Measurements from ENCODE around the gene OLIG1.

OLIG1 gene

GRCh38 chr21:33061233-33061632, 8.7 kb upstream of the OLIG1 start:
- H3K4me3 ChIP-seq (replicated peaks; ENCODE audit: low read depth, low read length) = no peak overlapping the region
- no peak for DNase-seq (ENCODE audit: low read depth)
- no peak for TF ChIP-seq CTCF (IDR thresholded peaks at IDR 0.05; ENCODE audit: low read length, missing control alignments)

GRCh38 chr21:33063375-33063883, 6.5 kb upstream of the OLIG1 start:
- no peak for DNase-seq (ENCODE audit: low read depth)
- TF ChIP-seq CTCF (IDR thresholded peaks at IDR 0.05; ENCODE audit: low read length, missing control alignments) = no peak
- H3K4me3 ChIP-seq (replicated peaks; ENCODE audit: low read depth, low read length) = no peak overlapping the region

- H3K4me3 ChIP-seq (replicated peaks; ENCODE audit: low read depth, low read length) = no peak overlapping the region
- no peak for TF ChIP-seq CTCF (IDR thresholded peaks at IDR 0.05; ENCODE audit: low read length, missing control alignments)
- no peak for DNase-seq (ENCODE audit: low read depth)
Measured at GRCh38 chr21:33063907-33064622, 5.9 kb upstream of the OLIG1 start.

GRCh38 chr21:33064623-33065390, 5.1 kb upstream of the OLIG1 start:
- no peak for TF ChIP-seq CTCF (IDR thresholded peaks at IDR 0.05; ENCODE audit: low read length, missing control alignments)
- no peak for DNase-seq (ENCODE audit: low read depth)
- H3K4me3 ChIP-seq (replicated peaks; ENCODE audit: low read depth, low read length) = no peak overlapping the region

- DNase-seq (ENCODE audit: low read depth) = no peak
- no peak for TF ChIP-seq CTCF (IDR thresholded peaks at IDR 0.05; ENCODE audit: low read length, missing control alignments)
- no peak overlapping the region for H3K4me3 ChIP-seq (replicated peaks; ENCODE audit: low read depth, low read length)
Measured at GRCh38 chr21:33067043-33067442, 2.9 kb upstream of the OLIG1 start.

- H3K4me3 ChIP-seq (replicated peaks; ENCODE audit: low read depth, low read length) = no peak overlapping the region
- no peak for DNase-seq (ENCODE audit: low read depth)
- no peak for TF ChIP-seq CTCF (IDR thresholded peaks at IDR 0.05; ENCODE audit: low read length, missing control alignments)
Measured at GRCh38 chr21:33067457-33067856, 2.5 kb upstream of the OLIG1 start.

Measured in fibroblast of pulmonary artery (primary cell).